Activated CD4-positive, alpha-beta memory T cell treated with anti-CD3 and anti-CD28 coated beads, Interleukin-2, amount 10 ng/mL, durations not matched to agents 7 days and 5 days (primary cell): Measurements from ENCODE around the gene CLCF1. TPM values are rescaled to one million over a fixed set of nuclear protein-coding genes. Genes with fewer than 3 reads are reported as not detected.
A peak's percentile ranks its signal among the peaks of the same experiment; 100 is the strongest.
"Not testable (repeated sequence)": the region's sequence is repeated elsewhere in the genome, so short reads cannot be mapped to it uniquely, and the experiment has no call there.

Source experiments
- CTCF ChIA-PET: fragments of 350-600 bp; sonication (Branson Sonifier 250); formaldehyde crosslinking; loops from one replicate; lab custom pipeline; 2021; ENCODE audit warnings: antibody characterized with exemption, inconsistent platforms; lab: Charles Lee
- POLR2A ChIA-PET: fragments of 350-600 bp; sonication (Branson Sonifier 250); formaldehyde crosslinking; loops from one replicate; lab custom pipeline; 2021; ENCODE audit warnings: antibody characterized with exemption; lab: Charles Lee
- DNase-seq: peaks from one replicate; pipeline ENCODE4 v3.0.0-alpha.2; 2020
- H3K27ac Mint-ChIP-seq: one replicate; pipeline ENCODE4 v1.8.0; 2021; ENCODE audit warnings: mild to moderate bottlenecking, mixed read lengths
- H3K27me3 Mint-ChIP-seq: one replicate; pipeline ENCODE4 v1.8.0; 2021; ENCODE audit warnings: mixed read lengths
- H3K36me3 Mint-ChIP-seq: one replicate; pipeline ENCODE4 v1.8.0; 2021; ENCODE audit warnings: low read depth, mixed read lengths
- H3K4me1 Mint-ChIP-seq: one replicate; pipeline ENCODE4 v1.8.0; 2021; ENCODE audit warnings: mixed read lengths
- H3K4me3 Mint-ChIP-seq: one replicate; pipeline ENCODE4 v1.8.0; 2021; ENCODE audit warnings: mild to moderate bottlenecking, mixed read lengths
- H3K9me3 Mint-ChIP-seq: one replicate; pipeline ENCODE4 v1.8.0; 2021; ENCODE audit warnings: mixed read lengths
- total RNA-seq, 2 experiments: library from RNA; stranded (reverse); gene quantifications; one replicate each; pipeline ENCODE4 v1.2.3, GENCODE V29; 2021

Gene CLCF1
- total RNA-seq, 2 experiments from 2014 or later, result 0.65 to 0.71 TPM

- peaks cover 69% of the 10 kb centered on the region for H3K36me3 Mint-ChIP-seq
- H3K27me3 Mint-ChIP-seq, result no peaks in the 10 kb centered on the region
- DNase-seq, result no peak
- ChIA-PET CTCF (interaction anchor here (0.7 to 3.2 kb wide), 4 partner anchors 19 to 31 kb away, joined by 3 to 19 read pairs (median 4); partner anchors contain the start of gene PTPRCAP), POLR2A (interaction anchor here (1.0 to 3.5 kb wide), 11 partner anchors 9 to 79 kb away, joined by 4 to 91 read pairs (median 9); partner anchors contain the start of genes AIP, POLD4, PTPRCAP and RAD9A)
- peaks cover 81% of the 10 kb centered on the region for H3K4me1 Mint-ChIP-seq
- peak overlapping the region; percentile 85 for H3K4me3 Mint-ChIP-seq
- H3K9me3 Mint-ChIP-seq, result no peaks in the 10 kb centered on the region
- H3K27ac Mint-ChIP-seq, result peak overlapping the region; percentile 99
Observed at GRCh38 chr11:67406969-67407687, 33.7 kb upstream of the CLCF1 start.

- H3K27me3 Mint-ChIP-seq, result no peaks in the 10 kb centered on the region
- DNase-seq, result no peak
- ChIA-PET CTCF (interaction anchor here (0.7 to 3.2 kb wide), 2 partner anchors 26 to 32 kb away, joined by 3 to 19 read pairs; partner anchors contain the start of gene PTPRCAP), POLR2A (interaction anchor here (1.0 to 3.5 kb wide), 9 partner anchors 12 to 77 kb away, joined by 4 to 91 read pairs (median 15); partner anchors contain the start of genes AIP, POLD4, PTPRCAP and RAD9A)
- peaks cover 78% of the 10 kb centered on the region for H3K4me1 Mint-ChIP-seq
- no peaks in the 10 kb centered on the region for H3K9me3 Mint-ChIP-seq
- peak overlapping the region; percentile 85 for H3K4me3 Mint-ChIP-seq
- H3K36me3 Mint-ChIP-seq, result peaks cover 69% of the 10 kb centered on the region
- H3K27ac Mint-ChIP-seq, result peak overlapping the region; percentile 99
Observed at GRCh38 chr11:67406420-67406968, 33.1 kb upstream of the CLCF1 start.

- Mint-ChIP-seq H3K9me3 (no peaks in the 10 kb centered on the region), H3K36me3 (peaks cover 67% of the 10 kb centered on the region), H3K4me1 (peaks cover 71% of the 10 kb centered on the region), H3K27me3 (no peaks in the 10 kb centered on the region), H3K27ac (peak overlapping the region; percentile 99), H3K4me3 (peak overlapping the region; percentile 85)
- ChIA-PET POLR2A (interaction anchor here (1.0 to 10.7 kb wide), 10 partner anchors 10 to 165 kb away, joined by 3 to 361 read pairs (median 50); partner anchors contain the start of genes AIP, CARNS1, PITPNM1 and POLD4), CTCF (interaction anchor here (1.2 to 6.4 kb wide), 2 partner anchors 32 to 100 kb away, joined by 4 to 67 read pairs; partner anchors contain the start of genes PITPNM1 and PTPRCAP)
- no peak for DNase-seq
Observed at GRCh38 chr11:67405688-67406339, 32.4 kb upstream of the CLCF1 start.

- peaks cover 67% of the 10 kb centered on the region for H3K36me3 Mint-ChIP-seq
- no peak for DNase-seq
Observed at GRCh38 chr11:67405196-67405567, 31.8 kb upstream of the CLCF1 start.

GRCh38 chr11:67404515-67405195, 31.3 kb upstream of the CLCF1 start:
- DNase-seq, result peak; percentile 75
- H3K9me3 Mint-ChIP-seq, result no peaks in the 10 kb centered on the region
- H3K4me3 Mint-ChIP-seq, result peak overlapping the region; percentile 85
- peak overlapping the region; percentile 99 for H3K27ac Mint-ChIP-seq
- H3K4me1 Mint-ChIP-seq, result peaks cover 69% of the 10 kb centered on the region
- CTCF ChIA-PET, result interaction anchor here (0.6 to 6.4 kb wide), 10 partner anchors 9 to 134 kb away, joined by 3 to 67 read pairs (median 4); partner anchors contain the start of genes AIP, PITPNM1, PTPRCAP and RAD9A
- H3K36me3 Mint-ChIP-seq, result peaks cover 65% of the 10 kb centered on the region
- H3K27me3 Mint-ChIP-seq, result no peaks in the 10 kb centered on the region
- POLR2A ChIA-PET, result interaction anchor here (0.9 to 10.7 kb wide), 15 partner anchors 8 to 164 kb away, joined by 3 to 361 read pairs (median 9); partner anchors contain the start of genes AIP, CARNS1, PITPNM1 and POLD4

More at GRCh38 chr11:67405196-67405567, 31.8 kb upstream of the CLCF1 start:
- CTCF ChIA-PET, result interaction anchor here (1.2 to 6.4 kb wide), 4 partner anchors 33 to 100 kb away, joined by 4 to 67 read pairs (median 4); partner anchors contain the start of genes AIP, PITPNM1 and PTPRCAP
- Mint-ChIP-seq H3K4me1 (peaks cover 70% of the 10 kb centered on the region), H3K27ac (peak overlapping the region; percentile 99), H3K9me3 (no peaks in the 10 kb centered on the region), H3K27me3 (no peaks in the 10 kb centered on the region), H3K4me3 (peak overlapping the region; percentile 85)
- POLR2A ChIA-PET, result interaction anchor here (0.9 to 10.7 kb wide), 14 partner anchors 9 to 165 kb away, joined by 3 to 361 read pairs (median 10); partner anchors contain the start of genes AIP, CARNS1, PITPNM1 and POLD4

- not testable (repeated sequence) for H3K9me3 Mint-ChIP-seq, H3K27me3 Mint-ChIP-seq, DNase-seq
- Mint-ChIP-seq H3K36me3 (peaks cover 64% of the 10 kb centered on the region), H3K4me1 (peaks cover 69% of the 10 kb centered on the region), H3K4me3 (peak overlapping the region; percentile 85), H3K27ac (peak overlapping the region; percentile 99)
- CTCF ChIA-PET, result interaction anchor here (0.8 to 6.4 kb wide), 13 partner anchors 10 to 141 kb away, joined by 3 to 67 read pairs (median 5); partner anchors contain the start of genes PTPRCAP, RAD9A and RPS6KB2
- POLR2A ChIA-PET, result interaction anchor here (0.9 to 10.7 kb wide), 14 partner anchors 11 to 1980 kb away, joined by 3 to 361 read pairs (median 10); partner anchors contain the start of genes AIP, CARNS1, NEAT1 and PITPNM1
Observed at GRCh38 chr11:67403085-67403484, 29.7 kb upstream of the CLCF1 start.

- H3K27me3 Mint-ChIP-seq, H3K9me3 Mint-ChIP-seq, DNase-seq: not testable (repeated sequence)
- Mint-ChIP-seq H3K36me3 (peaks cover 64% of the 10 kb centered on the region), H3K4me3 (peak overlapping the region; percentile 87), H3K4me1 (peaks cover 69% of the 10 kb centered on the region), H3K27ac (peak overlapping the region; percentile 99)
- POLR2A ChIA-PET, result interaction anchor here (0.9 to 10.7 kb wide), 20 partner anchors 11 to 1979 kb away, joined by 3 to 361 read pairs (median 10); partner anchors contain the start of genes AIP, CARNS1, CDK2AP2 and NEAT1
- CTCF ChIA-PET, result interaction anchor here (0.6 to 6.4 kb wide), 32 partner anchors 10 to 227 kb away, joined by 3 to 67 read pairs (median 6); partner anchors contain the start of genes AIP, NUDT8, PITPNM1 and POLD4
Observed at GRCh38 chr11:67402192-67402839, 28.9 kb upstream of the CLCF1 start.

GRCh38 chr11:67401495-67402191, 28.2 kb upstream of the CLCF1 start, which contains the start of gene PPP1CA:
TSS of gene PPP1CA (minus strand) at chr11:67401858. CDS start at chr11:67401782, 76 bp downstream.
- Mint-ChIP-seq H3K36me3 (peaks cover 64% of the 10 kb centered on the region), H3K4me3 (peak within 1 kb of the TSS; percentile 87), H3K4me1 (peaks cover 68% of the 10 kb centered on the region), H3K27me3 (no peaks in the 10 kb centered on the region), H3K9me3 (no peaks in the 10 kb centered on the region), H3K27ac (peak within 1 kb of the TSS; percentile 99)
- ChIA-PET POLR2A (interaction anchor here (0.9 to 10.7 kb wide), 25 partner anchors 10 to 229 kb away, joined by 3 to 361 read pairs (median 7); partner anchors contain the start of genes AIP, CARNS1, CDK2AP2 and NUDT8), CTCF (interaction anchor here (0.6 to 6.4 kb wide), 32 partner anchors 10 to 228 kb away, joined by 3 to 67 read pairs (median 5); partner anchors contain the start of genes AIP, CLCF1, NUDT8 and PITPNM1)
- peak; percentile 93 for DNase-seq

- CTCF ChIA-PET, result interaction anchor here (0.8 to 6.4 kb wide), 26 partner anchors 9 to 161 kb away, joined by 3 to 67 read pairs (median 8); partner anchors contain the start of genes CLCF1, PITPNM1, POLD4 and PTPRCAP
- no peak for DNase-seq
- POLR2A ChIA-PET, result interaction anchor here (0.6 to 10.7 kb wide), 26 partner anchors 8 to 229 kb away, joined by 3 to 361 read pairs (median 6); partner anchors contain the start of genes AIP, CARNS1, CDK2AP2 and NUDT8
- H3K27me3 Mint-ChIP-seq, result no peaks in the 10 kb centered on the region
- H3K9me3 Mint-ChIP-seq, result no peaks in the 10 kb centered on the region
- peak overlapping the region; percentile 77 for H3K27ac Mint-ChIP-seq
- peaks cover 63% of the 10 kb centered on the region for H3K36me3 Mint-ChIP-seq
- peaks cover 68% of the 10 kb centered on the region for H3K4me1 Mint-ChIP-seq
- peak overlapping the region; percentile 87 for H3K4me3 Mint-ChIP-seq
Observed at GRCh38 chr11:67400942-67401494, 27.6 kb upstream of the CLCF1 start.
